SIG-M5 (cell line): Measurements from ENCODE around the gene MTF2.
"Not testable (repeated sequence)": the region's sequence is repeated elsewhere in the genome, so short reads cannot be mapped to it uniquely, and the experiment has no call there.

ENCODE experiments used
- DNase-seq: peaks from one replicate; lab custom pipeline; 2025; lab: John Stamatoyannopoulos, UW

Gene MTF2

DNA sequence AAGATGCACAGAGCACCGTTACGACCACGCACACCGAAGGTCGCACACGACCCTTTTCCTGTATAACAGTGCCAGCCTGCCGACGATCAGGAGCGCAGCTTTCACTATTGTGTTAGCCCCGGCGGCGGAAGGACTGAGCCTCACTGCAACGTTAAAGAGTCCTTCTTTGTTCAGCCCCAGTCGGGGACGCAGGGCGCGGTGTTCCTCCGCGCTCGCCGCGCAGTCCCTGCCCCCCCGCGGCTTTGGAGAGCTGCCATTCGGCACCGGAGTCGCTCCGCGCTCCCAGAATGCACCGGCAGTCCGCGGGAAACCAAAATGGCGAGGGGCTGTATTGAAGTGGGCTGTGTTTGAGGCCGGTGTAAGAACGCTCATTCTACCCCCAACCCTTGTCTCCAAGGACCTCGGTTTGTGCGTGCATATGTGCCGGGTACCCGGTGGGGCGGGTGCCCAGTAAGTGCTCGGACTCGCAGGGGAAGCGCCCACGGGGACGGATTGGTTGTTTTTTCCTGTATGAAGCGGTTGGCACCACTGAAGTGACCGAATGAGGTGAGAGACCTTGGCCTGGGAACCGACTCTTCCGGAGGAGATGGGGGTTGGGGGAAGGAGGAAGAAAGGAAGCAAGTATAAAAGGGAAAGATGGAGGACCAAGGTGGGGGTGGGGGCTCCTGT is at the start of gene MTF2:
TSS of gene MTF2 (plus strand) at position 298 of the 669 bp plus-strand sequence. CDS start at position 542, 244 bp downstream.
- peak; percentile 25 for DNase-seq

DNA sequence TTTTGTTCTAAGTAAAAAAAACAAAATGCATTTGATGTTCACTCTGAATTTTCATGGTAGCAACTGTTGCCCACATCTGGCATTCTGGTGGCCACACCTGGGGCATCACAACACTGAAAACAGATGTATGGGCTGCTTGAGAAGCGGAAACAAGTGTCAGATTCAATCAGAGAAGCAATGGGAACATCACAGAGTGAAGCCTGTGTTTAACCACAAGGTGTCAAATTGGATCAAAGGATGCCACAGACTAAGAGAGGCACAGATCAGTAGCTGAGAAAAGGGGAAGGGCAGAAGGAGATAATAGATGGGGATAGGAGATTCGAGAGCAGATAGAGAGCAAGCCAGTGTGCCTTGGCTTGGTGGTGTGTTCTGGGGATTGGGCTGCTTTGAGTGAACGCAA is 49.8 kb upstream of the MTF2 start:
- DNase-seq, result no peak

DNA sequence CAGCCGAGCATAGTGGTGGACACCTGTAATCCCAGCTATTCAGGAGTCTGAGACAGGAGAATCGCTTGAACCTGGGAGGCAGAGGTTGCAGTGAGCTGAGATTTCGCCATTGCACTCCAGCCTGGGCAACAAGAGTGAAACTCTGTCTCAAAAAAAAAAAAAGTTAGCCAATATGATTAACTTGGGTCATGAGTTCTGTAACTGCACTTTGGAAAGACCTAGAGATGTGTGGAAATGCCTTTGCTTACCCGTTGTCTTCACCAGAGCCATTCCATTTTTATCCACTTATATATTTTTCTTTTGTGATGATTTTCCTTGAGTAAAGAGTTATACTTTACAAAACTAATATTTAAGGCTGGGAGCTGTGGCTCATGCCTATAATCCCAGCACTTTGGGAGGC is 48.9 kb upstream of the MTF2 start:
- not testable (repeated sequence) for DNase-seq

DNA sequence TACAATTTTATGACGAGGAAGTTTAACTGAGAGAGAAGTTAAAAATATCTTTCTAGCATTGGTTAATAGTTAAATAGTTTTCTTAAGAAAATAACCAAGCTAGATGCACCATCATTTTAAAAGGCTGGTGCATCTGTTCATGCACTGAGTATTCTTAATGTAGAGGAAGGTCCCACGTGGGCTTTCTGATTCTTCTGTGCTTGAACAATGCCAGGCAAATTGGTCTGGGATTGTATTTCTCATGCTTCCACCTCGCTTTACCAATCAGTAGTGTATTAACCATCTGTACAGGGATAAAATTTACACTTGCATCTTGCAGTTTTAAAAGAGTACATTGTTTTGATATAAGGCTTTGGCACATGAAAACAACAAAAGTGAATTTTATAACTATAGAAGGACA is 47.4 kb upstream of the MTF2 start:
- no peak for DNase-seq

DNA sequence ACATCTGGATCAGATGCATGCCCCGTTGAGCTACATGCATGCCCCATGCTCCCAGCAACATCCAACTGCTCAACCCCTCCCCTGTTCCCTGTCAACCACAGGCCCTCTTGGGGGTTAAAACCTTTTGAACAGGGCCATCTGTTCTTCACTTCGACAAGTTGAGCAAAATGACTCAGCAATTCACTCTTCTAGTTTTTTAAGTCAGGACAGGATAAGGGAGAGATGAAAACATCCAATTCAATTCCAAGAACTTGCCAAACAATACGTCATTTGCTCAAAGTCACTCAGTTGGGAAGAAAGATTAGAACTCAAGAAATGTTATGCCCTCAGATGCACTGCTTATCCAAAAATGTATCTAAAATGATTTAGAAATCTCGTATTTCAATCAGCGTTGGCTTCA is 46.1 kb upstream of the MTF2 start:
- DNase-seq, result no peak

DNA sequence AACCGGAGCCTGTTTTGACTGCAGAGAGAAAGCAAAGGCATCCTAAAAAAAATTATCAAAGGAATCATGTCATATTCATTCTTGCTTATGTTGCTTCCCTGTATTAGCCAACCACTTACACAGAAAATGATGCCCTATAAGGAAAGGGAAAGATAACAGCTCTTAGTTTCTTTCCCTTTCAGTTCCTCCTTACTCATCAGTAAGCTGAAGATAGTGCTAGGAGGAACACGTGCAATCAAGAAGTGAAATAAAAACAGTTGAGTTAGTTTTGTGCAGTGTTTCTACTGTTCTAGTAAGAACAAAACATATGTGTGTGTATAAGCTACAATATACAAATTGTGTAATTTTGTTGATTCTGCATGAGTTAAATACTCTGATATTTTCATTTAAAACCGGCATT is 45.3 kb upstream of the MTF2 start:
- no peak for DNase-seq

DNA sequence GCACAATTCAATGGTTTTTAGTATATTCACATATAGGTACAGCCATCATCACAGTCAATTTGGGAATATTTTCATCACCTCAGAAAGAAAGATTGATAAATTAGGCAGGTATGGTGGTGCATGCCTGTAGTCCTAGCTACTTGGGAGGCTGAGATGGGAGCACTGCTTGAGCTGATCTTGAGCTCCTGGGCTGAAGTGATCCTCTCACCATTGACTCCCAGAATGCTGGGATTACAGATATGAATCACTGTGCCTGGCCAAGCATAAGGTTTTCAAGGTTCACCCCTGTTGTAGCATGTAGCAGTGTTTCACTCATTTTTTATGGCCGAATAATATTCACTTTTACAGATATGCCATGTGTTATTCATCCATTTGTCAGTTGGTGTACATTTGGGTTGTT is 44.7 kb upstream of the MTF2 start:
- no peak for DNase-seq

DNA sequence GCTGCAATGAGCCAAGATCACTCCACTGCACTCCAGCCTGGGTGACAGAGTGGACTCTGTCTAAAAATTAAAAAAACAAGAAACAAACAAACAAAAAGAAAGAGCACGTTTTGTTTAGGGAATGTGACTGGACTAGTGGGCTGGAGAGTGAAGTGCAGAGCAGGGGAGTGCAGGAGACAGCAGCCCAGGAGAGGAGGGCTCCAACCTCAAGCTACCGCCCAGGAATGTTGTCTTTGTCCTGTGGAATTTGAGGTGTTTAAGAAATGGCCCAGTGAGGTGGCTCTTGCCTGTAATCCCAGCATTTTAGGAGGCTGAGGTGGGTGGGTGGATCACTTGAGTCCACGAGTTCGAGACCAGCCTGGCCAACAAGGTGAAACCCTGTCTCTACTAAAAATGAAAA is 42.4 kb upstream of the MTF2 start:
- no peak for DNase-seq

DNA sequence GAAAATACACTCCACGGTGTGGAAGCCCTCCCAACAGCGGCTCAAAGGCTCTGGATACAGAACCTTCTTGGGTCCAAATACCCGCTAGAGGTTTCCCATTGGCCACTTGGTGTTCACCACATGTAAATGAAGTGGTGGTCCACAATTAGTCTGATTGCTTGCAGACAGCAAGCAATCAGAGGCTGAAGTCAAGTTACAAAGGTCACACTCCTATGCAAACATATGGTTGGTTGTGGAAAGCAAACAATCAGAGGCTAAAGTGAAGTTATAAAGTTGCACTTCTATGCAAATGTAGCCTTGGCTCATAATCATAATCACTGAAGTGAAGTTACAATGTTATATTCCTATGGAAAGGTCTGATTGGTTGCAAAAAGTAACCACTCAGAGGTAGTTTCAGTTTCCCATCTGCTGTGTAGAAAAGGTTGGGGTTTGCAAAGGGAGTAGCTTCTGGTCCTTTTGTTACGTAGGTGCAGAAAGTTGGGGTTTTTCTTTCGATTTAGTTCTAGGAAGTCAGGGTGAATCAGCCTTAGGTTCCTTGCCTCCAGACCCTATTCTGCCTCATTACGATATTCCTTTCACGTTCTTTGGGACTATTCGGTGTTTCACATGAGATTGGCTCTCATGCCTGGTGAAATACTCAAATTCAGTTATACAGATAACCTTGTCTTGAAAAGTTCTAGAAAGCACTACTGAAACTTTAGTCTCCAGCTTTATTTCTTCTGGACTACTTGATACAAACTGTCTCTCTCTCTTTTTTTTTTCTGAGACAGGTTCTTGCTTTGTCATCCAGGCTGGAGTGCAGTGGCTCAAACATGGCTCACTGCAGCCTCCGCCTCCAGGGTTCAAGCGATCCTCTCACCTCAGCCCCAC is 36.7 kb upstream of the MTF2 start:
- DNase-seq, result no peak

DNA sequence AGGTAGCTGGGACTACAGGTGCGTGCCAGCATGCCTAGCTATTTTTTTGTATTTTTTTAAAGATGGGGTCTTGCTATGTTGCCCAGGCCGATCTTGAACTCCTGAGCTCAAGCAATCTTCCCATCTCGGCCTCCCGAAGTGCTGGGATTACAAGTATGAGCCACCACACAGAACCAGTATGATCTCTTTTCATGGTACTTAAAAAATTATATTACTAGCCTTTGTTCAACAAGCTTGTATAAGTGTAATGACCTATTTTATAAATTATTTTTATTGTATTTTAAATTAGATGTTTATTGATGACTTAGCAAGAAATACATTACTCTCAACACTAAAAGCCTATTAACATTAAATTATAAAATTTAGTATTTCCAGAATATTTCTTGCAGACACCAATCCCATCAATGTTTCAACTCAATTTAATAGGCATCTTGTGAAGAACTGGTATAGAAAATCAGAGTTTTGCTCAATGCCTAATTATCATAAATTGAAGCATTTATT is 36.0 kb upstream of the MTF2 start:
- no peak for DNase-seq

DNA sequence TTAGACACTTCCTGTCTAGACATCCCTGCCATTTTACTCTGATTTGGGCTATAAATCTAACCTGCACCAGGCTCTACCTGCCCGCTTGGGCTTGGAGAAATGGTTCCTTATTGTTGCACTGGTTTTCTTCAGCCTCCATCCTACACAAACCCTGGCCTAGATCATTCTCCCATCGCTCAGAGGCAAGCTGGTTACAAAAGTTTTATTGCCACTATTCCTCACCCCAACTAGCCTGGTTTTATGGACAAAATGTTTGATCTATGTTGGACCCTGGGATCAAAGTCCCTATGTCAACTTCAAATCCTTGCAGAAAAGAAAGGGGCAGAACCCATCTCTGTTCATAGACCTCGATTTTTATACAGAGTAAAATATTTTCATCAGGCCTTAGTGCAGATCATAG is 31.5 kb upstream of the MTF2 start:
- DNase-seq, result no peak

DNA sequence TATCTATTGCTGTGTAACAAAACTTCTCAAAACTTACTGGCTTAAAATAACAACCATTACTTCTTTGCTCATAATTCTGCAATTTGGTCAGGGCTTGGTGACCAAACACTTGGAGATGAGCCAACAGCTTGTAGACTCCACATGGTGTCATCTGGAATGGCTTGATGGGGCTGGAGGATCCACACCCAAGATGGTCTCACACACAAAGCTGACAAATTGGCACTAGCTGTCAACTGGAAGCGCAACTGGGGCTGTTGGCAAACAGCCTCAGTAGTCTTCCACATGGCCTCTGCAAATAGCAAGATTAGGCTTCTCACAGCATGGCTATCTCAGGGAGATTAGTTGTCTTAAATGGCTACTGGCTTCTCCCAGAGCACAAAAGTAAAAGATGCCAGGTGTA is 27.1 kb upstream of the MTF2 start:
- no peak for DNase-seq

DNA sequence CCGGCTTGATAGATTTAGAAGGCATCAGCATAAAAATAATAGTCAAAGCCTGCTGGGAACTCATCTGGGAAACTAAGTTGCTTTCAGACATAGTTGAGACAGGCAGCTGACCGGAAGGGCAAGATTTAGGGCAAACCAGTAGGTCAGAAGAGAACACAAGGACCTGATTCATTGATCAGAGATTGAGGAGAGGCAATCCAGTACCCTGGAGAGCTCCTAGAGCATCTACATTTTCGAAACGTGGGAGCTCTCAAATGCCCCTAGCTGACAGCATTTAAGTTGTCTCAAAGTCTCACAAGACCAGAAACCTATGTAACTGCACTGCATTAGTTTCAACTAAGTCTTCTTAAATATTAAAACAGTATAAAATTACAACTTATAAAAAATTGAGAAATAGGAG is 22.9 kb upstream of the MTF2 start:
- DNase-seq, result no peak

DNA sequence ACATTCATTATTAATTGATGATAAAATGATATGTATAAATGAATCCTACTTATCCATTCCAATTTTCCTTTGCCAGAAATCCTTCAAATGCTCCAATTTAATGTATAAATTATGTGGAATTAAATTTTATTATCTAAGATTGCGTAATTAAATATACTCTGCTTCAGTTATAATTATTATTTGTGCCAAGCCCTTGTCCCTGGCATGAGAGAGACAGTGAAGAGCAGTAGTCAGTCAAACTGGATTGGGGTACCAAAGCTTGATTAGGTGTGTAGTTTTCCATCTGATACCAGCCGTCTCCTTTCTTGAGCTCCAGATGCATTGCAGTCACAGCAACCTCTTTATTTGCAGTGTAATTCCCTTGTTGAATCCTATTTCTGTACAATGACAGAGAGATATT is 22.4 kb upstream of the MTF2 start:
- no peak for DNase-seq

DNA sequence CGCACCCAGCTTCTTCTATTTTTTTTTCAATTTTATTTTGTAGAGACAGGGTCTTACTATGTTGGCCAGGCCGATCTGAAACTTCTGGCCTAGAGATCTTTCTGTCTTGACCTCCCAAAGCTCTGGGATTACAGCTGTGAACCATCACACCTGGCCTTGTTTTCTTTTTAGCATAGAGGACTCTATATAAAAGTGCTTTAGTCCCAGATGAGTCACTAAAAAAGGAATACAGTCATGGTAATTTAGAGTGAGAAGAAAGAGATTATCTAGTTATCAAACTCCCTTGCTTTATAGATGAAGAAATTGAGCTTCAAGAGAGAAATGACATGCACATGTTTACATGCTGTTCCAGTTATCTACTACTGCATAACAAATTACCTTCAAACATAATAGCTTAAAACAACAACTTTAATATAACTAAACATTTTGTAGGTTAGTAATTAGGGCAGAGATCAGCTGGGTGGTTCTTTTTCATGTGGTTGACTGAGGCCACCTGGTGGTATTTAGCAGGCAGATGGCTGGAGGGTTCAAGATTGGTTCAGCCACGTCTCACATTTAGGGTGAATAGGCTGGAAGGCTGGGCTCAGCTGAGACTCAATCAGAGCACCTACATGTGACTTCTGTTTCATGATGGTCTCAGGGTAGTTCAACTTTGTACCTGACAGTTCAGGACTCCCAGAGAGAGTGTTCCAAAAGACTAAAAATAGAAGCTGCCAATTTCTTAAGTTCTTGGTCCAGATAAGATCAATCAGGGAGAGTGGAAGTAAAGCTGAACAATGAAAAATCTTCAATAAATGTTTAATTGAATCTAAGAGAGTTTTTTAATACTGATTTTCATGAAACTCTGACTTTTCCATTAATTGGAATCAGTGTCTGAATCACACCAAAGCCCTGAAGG is 16.9 kb upstream of the MTF2 start:
- DNase-seq, result no peak

DNA sequence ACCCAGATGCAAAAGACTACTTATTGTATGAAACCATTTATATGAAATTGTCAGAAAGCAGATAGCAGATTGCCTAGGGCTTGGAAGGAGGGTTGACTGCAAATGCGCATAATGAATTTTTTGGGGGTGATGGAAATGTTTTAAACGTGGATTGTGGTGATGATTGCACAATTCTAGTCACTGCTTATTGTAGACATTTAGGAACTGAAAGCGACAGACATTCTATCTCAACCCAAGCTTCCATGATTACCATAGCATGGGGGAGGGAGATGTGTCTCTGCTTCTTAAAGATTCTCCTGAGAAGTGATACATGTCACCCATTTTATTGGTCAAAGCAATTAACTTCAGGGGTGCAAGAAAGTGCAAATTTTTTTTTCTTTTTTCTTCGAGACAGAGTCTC is 2.8 kb upstream of the MTF2 start:
- DNase-seq, result peak; percentile 81

DNA sequence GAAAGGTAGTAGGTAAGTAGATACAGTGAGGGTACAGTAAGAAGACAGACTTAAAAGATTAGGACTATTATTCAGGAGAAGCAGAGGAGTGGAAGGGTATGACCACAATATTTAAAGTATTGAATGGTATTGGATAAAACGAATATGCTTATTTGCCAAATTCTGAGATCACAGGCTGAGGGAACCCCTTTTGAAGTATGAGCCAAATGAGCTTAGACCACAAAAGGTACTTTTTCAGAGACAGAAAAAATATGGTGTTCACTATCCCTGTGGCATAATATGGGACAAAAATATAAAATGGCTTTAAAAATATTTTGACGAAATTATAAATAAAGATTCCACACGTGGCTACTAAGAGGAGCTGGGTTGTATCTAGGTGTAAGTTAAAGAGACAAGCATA is 880 bp upstream of the MTF2 start:
- DNase-seq, result no peak

DNA sequence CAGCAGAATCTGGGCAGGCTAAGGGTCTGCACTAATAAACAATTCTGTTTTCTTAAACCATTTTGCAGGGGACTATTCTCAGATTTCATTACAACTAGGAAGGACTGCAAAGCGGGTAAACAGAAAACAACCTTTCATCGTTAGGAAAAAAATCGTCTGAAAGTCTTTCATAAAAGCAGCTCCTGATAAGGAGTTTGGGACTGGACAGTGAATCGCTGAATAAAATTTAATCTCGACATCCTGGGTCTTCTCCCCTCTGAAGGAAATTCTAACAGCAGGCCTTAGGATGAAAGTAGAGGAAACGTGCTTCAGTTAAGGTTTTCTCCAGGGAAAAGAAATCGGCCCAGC is 471 bp upstream of the MTF2 start:
- no peak for DNase-seq

DNA sequence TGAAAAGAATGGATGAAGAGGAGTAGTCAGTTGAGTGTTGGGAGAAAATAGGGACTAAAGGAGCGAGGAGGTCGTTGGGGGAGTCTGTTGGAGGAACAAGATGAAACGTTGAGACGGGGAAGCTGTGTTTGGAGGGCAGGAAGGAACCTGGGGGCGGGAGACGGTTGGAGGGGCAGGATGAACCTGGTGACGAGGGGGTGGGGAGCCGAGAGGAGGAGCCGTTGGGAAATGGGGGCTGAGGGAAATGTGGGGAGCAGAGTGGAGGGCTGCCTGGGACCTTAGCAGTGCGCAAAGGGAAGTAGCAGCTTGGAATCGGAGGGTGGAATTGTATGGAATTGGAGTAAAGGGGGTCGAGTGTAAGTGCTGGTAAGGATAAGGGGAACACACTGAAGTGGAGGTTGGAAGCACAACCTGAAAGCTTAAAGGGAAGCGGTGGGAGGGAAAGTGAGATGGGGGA is 630 bp downstream of the MTF2 start:
- DNase-seq, result no peak

DNA sequence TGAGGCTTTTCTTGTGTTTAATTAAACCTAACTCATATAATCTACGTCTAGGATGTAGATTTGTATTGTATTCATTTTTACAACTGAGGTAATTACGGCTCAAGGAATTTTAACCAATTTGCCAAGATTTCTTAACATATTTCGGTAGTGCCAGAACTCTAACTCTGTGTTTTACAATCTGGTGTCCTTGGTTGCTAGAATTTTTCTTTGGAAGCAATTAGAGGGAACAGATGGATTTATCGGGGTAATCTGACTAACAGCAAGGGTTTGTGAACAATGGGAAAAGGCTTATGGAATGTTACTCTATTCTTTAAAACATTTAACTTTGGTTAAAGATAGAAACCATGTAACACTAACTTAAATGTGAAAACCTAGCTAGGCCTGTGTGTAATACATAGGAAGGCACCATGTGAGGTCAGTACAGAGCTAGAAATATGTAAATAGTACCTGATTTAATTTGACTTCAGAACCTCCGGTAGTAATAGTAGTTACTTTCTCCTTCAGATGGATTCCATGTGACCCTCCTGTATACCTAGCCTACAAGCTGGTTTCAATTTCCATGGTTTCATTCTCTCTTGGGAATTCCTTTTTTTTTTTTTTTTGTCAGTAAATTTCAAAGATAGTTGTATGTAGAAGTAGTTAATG is 1.2 kb downstream of the MTF2 start:
- no peak for DNase-seq

DNA sequence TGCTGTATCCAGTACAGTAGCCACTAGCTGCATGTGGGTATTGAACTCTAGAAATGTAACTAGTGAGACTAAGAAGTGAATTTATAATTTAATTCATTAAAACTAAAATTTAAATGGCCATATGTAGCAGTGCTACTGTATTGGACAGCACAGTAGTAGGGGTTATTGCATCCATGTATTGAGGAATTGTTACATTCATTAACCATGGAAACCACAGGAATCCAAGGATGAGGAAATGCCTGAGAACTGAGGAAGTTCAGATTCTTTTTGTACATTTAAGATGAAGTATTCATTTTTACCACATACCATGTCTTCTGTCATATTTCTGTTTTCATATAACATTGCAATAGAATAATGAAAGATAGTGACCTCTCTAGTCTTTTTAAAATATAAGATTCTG is 2.6 kb downstream of the MTF2 start:
- no peak for DNase-seq

DNA sequence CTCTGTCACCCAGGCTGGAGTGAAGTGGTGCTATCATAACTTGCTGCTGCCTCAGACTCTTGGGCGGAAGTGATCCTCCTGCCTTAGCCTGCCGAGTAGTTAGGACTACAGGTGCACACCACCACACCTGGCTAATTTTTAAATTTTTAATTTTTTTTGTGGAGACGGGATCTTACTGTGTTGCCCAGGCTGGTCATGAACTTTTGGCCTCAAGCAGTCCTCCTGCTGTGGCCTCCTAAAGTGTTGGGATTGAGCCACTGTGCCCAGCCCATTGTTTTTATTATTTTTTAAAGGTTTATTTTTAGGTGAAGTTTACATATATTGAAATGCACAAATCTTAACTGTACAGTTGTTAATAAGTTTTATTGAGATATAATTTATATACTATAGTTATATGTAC is 3.2 kb downstream of the MTF2 start:
- no peak for DNase-seq
